Astrocyte of the cerebellum (primary cell): ENCODE results near the gene ZDHHC24.
A peak's percentile ranks its signal among the peaks of the same experiment; 100 is the strongest.

Experiments used
- DNase-seq: peaks from one replicate; pipeline ENCODE4 v3.0.0-alpha.2; 2011; ENCODE audit warnings: low read depth
- H3K4me3 ChIP-seq: 2 replicates; pipeline ENCODE4 v1.5.1; 2011; ENCODE audit warnings: mild to moderate bottlenecking, low read depth, low read length, moderate library complexity
- in situ Hi-C: cut with HindIII; loops from 2 replicates; pipeline ENCODE4 v1.10.0; 2017; ENCODE audit warnings: low sequenced_read_pairs
- TF ChIP-seq, protein P1 (sequence below): IDR thresholded peaks from 2 replicates; pipeline ENCODE4 v1.5.1; 2012; ENCODE audit warnings: low read length, low read depth, moderate library complexity, mild to moderate bottlenecking; ENCODE audit errors: missing control alignments

Gene ZDHHC24

GRCh38 chr11:66529069-66529468, 16.8 kb downstream of the ZDHHC24 start:
- no peak for DNase-seq
- TF ChIP-seq, protein P1, sequence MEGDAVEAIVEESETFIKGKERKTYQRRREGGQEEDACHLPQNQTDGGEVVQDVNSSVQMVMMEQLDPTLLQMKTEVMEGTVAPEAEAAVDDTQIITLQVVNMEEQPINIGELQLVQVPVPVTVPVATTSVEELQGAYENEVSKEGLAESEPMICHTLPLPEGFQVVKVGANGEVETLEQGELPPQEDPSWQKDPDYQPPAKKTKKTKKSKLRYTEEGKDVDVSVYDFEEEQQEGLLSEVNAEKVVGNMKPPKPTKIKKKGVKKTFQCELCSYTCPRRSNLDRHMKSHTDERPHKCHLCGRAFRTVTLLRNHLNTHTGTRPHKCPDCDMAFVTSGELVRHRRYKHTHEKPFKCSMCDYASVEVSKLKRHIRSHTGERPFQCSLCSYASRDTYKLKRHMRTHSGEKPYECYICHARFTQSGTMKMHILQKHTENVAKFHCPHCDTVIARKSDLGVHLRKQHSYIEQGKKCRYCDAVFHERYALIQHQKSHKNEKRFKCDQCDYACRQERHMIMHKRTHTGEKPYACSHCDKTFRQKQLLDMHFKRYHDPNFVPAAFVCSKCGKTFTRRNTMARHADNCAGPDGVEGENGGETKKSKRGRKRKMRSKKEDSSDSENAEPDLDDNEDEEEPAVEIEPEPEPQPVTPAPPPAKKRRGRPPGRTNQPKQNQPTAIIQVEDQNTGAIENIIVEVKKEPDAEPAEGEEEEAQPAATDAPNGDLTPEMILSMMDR: no peak
- no peak overlapping the region for H3K4me3 ChIP-seq
- in situ Hi-C loops: no loop called here

DNA sequence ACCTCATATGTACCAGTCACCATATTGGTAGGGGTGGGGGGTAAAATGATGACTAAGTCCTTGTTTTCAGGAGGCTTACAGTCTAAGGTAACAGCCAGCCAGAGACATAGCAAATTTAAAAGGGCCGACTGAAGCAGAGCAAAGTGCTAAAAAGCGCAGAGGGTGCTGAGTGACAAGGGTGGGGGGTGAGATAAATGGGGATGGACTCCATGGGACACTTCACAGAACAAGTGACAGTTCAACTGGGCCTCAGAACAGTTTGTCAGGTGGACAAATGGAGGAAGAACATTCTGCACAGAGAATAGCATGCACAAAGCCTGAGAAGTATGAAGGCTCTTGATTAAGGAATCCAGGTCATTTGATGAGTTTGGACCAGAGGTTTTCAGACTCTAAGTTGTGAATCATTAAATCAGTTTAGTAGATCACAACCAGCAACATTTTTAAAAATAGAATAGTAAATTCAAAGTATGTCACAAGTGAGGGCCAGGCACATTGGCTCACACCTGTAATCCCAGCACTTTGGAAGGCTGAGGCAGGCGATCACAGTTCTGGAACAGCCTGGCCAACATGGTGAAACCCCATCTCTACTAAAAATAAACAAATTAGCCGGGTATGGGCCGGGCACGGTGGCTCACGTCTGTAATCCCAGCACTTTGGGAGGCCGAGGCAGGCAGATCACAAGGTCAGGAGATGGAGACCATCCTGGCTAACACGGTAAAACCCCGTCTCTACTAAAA, 21.4 kb downstream of the ZDHHC24 start:
- H3K4me3 ChIP-seq: no peak overlapping the region
- no peak for DNase-seq
- in situ Hi-C loops: no loop called here
- TF ChIP-seq, protein P1: no peak

- DNase-seq: no peak
- in situ Hi-C loops: no loop called here
- TF ChIP-seq, protein P1: no peak
- no peak overlapping the region for H3K4me3 ChIP-seq
Observed at GRCh38 chr11:66523611-66524010, 22.2 kb downstream of the ZDHHC24 start.

DNA sequence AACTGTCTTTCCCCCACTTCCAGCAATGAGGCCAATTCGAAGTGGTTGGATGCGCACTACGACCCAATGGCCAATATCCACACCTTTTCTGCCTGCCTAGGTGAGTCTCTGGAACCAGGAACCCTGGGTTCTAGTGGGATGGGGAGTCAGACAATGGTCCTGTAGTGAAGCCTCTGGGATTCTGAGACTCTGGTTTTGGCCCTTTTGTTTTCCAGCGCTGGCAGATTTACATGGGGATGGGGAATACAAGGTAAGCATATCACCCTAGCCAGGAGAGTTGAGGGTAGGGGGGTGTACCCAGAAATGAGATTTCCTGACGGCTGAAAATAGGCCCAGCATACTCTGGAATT, 34.9 kb downstream of the ZDHHC24 start:
- in situ Hi-C loops: no loop called here

DNA sequence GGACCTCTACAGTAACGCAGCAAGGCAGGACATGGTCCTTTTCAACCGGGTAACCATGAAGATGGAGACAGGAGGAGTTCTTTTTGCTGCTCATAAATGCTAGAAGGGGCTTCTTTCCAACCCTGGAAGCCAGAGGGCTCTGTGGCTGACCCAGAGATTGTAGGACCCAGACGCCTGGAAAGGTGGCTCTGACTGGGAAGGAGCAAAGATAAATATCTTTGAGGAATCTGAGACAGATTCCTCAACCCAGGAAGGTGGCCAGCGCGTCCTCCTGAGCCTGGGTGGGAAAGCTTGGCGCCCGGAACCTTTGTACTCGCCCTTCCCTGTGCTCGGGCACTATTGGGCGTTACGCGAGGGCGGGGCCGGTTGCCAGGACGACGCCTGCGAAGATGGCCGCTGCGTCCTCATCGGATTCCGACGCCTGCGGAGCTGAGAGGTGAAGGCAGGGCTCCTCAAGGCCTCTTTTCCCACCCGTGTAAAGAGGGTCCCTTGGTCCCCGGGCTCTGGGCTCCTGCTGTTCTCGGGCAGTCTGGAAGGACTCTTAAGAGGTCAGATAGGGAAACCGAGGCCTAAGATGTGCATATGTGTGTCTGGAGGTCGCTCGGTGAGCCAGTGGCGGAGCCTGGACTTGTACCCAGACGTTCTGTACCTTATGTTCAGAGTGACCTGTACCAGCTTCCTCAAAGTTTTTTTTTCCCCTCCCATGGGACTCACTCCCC, 35.4 kb downstream of the ZDHHC24 start, which contains the start of gene BBS1:
Gene BBS1, plus strand, starts transcription at position 365 of the 719 bp plus-strand sequence. Its CDS starts 25 bp downstream, at position 390.
- DNase-seq: peak; percentile 45
- H3K4me3 ChIP-seq: peak within 1 kb of the TSS; percentile 83
- in situ Hi-C loops: no loop called here
- TF ChIP-seq, protein P1: no peak

More for the DNA sequence above, 34.9 kb downstream of the ZDHHC24 start:
- TF ChIP-seq, protein P1: no peak
- DNase-seq: no peak
- peak overlapping the region; percentile 83 for H3K4me3 ChIP-seq

DNA sequence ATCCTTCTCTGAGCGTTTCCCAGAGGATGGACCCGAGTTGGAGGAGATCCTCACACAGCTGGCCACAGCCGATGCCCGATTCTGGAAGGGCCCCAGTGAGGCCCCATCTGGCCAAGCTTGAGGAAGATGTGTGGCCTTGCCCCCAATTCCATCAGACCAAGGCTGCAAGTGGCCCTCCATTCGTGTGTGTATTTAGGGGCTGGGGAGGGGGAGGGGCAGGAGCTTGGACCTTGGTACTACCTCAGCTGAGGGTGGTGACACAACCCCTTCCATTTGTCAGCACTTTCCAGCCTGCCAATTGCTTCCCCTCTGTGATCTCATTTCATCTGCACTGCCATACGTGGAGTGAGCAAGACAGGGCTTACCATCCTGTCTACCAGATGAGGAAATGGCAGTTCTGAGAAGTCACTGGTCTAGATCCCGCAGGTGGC, 36.7 kb downstream of the ZDHHC24 start:
- DNase-seq: no peak
- in situ Hi-C loops: no loop called here

More for the DNA sequence above, 36.7 kb downstream of the ZDHHC24 start:
- TF ChIP-seq, protein P1: no peak
- no peak overlapping the region for H3K4me3 ChIP-seq
